GM18499 (cell line): ENCODE data around the gene PTAFR.

Source experiments
- ATAC-seq: cut with Tn5 transposase; IDR thresholded peaks from one replicate; pipeline ENCODE4 v1.9.1; 2021; ENCODE audit warnings: moderate number of reproducible peaks; ENCODE audit not compliant: insufficient read depth, unreplicated experiment

PTAFR gene

DNA sequence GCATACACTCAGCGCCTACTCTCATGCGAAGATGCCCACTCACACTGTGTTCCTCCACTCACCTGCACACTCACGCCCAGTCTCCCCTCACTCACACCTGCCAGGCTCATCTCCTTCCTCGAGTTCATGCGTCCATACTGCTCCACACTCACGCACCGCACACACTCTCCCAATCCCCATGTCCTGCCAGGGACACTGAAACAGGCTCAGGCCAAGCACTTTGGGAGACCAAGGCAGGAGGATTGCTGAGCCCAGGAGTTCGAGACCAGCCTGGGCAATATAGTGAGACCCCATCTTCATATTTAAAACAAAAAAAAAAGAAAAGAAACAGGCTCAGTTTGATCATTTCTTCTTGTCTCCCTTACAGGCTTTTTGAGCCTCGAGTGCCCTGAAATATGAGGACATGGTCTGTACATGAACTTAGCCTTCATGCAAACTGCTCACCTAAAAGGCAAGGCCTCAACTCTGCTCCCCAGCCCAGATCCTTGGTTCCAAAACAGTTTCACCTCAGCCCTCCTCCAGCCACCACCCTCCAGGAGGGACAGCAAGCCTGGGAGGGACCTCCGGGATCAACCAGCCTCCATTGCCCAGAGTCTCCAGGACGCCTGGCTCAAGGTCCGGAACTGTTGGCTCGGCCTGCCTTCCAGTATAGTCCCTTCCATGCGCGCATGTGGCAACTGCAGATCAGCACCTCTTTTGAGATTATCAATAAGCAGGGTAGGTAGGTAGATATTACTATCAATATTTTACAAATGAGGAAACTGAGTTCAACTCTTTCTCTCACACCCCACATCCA lies 2.4 kb upstream of the PTAFR start:
- ATAC-seq, result no peak

DNA sequence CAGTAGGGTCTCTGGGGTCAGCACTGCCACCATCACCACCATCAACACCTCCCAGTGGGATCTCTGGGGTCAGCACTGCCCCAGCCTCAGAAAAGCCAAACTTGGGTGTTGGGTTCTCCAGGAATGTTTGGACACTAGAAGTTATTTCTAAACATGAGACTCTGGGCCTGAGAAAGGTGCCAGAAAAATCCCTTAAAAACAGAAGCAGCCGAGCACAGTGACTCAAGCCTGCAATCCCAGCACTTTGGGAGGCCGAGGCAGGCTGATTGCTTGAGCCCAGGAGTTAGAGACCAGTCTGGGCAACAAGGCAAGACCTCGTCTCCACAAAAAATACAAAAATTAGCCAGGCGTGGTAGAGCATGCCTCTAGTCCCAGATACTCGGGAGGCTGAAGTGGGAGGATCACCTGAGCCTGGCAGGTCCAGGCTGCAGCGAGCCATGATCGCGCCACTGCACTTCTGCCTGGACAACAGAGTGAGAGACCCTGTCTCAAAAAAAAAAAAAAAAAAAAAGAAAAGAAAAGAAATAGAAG lies 470 bp downstream of the PTAFR start:
- ATAC-seq, result no peak

DNA sequence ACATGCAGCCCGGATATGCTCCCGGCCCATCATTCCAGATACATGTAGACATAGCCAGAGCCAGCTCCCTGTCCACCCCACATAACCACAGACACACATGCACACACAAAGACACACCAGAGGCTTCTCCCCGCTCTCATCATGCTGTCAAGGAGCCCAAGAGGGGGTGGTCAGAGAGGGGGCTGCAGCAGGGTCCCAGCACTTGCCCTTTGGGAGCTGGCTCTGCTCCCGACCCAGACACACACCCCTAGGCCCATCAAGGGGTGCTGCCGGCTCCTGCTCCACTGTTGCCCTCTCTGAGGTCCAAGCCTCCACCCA lies 2.6 kb downstream of the PTAFR start:
- ATAC-seq, result no peak

DNA sequence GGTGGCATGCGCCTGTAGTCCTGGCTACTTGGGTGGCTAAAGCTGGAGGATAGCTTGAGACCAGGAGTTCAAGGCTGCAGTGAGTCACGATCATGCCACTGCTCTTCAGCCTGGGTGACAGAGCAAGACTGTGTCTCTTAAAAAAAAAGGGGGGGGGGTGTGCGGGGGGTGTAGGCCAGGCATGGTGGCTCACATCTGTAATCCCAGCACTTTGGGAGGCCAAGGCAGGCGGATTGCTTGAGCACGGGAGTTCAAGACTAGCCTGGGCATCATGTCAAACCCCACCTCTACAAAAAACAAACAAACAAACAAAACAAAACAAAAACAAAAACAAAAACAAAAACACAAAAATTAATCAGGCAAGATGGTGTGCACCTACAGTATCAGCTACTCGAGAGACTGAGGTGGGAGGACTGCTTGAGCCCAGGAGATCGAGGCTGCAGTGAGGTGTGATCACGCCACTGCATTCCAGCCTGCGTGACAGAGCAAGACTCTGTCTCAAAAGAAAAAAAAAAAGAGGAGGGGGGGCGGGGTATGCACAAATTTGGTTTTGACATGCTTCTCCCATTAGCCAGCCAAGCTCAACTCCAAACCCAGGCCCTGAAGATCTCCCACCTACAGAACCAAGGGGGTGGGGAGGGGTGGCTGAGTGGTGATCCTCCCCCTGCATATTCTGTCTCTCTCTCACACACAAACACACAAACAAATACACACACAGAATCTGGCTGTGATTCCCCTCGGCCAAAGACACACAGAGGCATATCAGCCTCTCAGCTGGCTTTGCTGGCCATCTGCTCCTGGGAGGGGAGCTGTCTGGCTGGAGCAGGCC lies 3.1 kb downstream of the PTAFR start:
- ATAC-seq, result no peak

DNA sequence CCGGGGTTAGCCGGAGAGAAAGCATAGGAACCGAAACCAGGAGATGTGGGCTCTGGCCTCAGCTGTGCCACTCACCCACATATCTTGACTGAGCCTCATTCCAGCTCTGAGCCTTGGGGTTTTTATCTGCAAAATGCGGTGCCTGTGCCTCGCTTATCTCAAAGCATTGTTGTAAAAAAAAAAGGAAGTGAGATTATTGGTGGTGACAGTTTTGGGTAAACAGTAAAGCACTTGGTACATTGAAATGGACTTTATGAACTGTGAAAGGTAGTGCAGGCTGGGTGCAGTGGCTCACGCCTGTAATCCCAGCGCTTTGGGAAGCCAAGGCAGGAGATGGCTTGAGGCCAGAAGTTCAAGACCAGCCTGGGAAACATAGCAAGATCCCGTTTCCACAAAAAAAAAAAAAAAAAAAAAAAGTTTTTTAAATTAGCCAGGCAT lies 3.8 kb downstream of the PTAFR start:
- ATAC-seq, result peak; percentile 46

DNA sequence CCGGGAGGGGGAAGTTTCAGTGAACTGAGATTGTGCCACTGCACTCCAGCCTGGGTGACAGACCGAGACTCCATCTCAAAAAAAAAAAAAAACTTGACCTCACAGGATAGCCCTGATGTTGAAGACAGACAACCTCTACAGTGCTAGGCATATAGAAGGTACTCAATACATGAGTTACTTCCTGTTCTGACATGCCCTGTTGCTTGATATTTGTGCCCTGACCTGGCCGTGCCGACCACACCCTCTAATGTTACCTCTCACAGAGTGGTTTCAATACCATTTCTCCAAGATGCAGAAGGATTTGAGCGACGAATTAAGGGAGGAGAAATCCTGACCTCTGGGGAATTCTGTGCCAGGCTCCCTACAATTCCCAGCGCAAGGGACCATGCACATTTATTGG lies 5.2 kb downstream of the PTAFR start:
- ATAC-seq, result no peak

DNA sequence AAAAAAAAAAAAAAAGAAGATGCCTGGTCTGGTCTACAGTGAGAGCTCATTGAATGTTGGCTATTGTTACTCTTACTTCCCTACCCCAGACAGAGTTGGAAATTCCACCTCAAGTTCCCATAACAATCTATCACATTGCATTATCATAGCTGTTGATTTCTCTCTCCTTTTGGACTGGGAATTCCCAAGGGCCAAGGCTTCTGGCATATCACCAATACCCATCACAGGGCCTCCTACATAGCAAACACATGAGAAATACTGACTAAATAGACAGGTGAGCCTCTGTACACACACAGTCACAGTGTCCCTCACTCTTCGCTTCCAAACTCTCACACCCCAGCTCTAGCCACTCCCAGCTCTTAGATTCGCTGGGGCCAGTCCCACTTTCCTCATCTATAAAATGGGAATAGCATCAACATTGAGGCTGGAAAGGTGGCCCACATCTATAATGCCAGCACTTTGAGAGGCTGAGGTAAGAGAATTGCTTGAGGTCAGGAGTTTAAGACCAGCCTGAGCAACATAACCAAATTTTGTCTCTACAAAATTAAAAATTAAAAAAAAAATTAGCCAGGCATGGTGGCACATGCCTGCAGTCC lies 6.4 kb downstream of the PTAFR start:
- no peak for ATAC-seq

DNA sequence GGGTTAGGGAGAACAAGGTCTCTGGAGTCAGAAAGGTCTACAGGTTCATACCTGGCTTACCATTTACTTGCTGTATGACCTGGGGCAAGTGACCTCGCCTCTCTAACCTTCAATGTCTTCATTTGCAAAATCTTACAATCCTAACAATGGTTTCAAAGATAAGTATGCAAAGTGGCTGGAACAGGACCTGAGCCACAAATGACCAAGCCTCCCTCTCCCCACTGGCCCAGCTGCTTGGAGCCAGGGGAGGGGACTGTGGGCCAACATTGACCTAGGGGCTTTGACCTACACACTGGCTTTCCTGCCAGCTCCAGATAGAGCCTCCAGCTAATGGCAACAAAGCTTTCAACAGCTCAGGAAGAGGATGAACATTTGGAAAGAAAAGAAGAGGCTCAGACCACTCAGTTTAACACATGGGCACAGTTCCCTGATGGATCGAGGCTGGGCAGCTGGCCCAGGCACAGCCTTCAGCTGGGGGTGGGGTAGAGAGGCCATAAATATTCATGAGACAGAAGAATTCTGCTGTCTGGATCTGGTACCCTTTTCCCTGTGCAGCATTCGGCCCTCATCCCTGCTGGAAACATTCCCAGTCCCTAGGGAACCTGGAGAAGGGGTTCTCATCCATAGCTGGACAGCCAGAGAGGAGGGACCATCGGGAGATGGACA lies 12.9 kb downstream of the PTAFR start:
- no peak for ATAC-seq

DNA sequence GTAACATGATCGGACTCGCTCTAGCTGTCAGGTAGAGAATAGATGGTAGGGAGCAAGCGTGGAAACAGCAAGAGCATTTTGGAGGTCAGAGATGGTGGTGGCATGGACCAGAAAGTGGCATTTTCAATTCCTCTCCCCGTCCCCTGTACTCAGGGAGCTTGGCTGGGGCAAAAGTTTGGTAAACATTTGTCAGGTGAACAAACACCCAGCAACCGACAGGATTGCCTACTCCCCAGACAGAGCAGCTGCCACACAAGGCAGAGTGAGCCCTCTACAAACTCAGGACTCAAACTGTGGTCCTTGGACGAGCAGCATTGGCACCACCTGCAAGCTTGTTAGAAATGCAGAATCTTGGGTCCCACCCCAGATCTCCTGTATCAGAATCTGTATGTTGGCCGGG lies 14.3 kb downstream of the PTAFR start:
- ATAC-seq, result no peak

DNA sequence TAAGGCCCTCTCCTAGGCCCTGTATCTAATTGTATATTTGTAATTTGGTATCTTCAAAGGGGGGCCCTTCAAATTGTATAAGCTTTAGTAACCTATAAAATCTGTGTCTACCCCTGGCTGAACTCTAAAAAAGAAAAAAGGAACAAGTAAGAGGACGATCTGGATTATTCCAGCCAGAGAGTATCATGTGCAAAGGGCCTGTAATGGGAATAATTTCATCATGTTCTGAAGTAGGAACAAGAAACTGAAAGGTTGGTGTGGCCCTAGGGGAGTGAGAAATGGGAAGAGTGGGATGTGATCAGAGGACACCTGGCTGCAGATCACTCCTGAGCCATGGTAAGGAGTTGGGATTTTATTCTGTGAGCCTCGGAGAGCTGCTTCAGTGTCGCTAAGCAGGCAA lies 14.7 kb downstream of the PTAFR start:
- no peak for ATAC-seq

DNA sequence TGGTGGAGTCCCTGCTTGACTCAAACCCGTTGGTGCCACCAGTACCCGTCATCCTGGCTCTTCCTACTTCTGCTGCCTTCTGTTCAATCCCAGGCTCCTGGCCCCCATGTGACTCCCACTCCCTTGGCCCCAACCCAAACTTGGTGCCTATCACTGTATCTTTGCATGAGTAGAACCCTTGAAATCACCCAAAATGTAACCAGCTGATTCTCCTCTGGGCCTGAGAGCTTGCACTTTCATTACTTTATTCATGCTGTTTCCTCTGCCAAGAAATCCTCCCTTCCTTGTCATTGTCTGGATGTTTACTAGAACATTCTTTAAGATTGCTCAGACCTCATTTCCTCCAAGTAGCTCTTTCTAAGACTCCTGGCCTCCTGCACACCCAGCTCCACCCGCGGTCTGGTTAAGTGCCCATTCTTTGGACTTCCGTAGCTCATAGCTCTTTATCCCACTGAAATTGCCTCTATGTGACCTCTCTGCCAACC lies 15.7 kb downstream of the PTAFR start:
- ATAC-seq, result no peak

DNA sequence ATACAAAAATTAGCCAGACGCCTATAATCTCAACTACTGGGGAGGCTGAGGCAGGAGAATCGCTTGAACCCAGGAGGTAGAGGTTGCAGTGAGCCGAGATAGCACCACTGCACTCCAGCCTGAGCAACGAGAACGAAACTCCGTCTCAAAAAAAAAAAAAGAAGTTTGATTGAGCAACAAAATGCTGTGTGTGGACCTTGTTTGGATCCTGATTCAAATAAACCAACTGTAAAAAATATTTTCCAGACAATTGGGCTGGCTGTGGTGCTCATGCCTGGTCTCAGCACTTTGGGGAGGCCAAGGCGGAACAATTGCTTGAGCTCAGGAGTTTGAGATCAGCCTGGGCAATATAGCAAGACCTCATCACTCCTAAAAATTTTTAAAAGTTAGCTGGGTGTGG lies 16.8 kb downstream of the PTAFR start:
- no peak for ATAC-seq

DNA sequence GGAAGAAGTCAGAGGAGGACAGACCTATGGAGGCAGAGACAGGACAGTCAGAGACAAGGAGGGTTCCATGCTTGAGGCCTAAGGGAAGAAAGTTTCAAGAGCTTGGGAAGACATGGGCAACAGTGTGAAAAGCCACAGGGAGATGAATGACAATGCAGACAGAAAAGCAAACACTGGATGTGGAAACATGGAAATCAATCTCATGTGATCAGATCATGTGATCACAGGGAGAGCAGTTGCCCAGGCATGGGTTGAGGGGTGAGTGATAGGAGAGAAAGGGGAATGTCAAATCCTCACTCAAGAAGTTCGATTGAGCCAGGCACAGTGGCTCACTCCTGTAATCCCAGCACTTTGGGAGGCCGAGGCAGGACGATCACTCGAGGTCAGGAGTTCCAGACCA lies 17.2 kb downstream of the PTAFR start:
- no peak for ATAC-seq

DNA sequence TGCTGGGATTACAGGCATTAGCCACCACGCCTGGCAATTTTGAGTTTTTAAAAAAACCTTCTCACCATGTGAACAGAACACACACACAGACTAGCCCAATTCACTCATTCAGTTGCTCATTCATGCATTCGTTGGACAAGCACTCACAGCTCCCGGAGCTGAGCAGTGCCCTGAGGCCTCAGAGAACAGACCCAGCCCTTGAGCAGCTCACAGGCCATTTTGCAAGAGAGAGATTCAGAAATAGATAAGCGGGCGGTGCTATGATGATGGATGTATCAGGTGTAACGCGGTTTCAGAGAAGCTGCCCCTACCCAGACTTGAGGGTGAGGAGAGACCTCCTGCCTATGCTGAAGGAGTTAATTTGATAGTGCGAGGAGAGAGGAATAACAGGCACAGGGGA lies 18.6 kb downstream of the PTAFR start:
- ATAC-seq, result no peak

DNA sequence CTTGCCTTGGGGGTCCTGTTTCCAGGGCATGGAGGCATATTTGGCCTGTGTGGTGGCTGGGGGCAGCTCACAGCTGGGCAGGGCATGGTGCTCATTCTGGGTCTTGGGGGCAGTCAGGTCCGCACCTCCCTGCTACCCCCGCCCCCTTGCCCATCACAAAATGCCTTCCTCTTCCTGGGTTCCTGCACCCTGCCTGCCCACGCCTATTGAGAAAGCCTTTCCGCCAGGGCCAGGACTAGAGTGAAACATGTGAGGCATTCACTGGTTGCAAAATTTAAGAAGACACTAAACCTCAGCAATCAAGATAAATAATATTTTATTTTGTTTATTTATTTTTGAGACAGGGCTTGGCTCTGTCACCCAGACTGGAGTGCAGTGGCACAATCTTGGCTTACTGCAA lies 19.7 kb downstream of the PTAFR start:
- no peak for ATAC-seq

DNA sequence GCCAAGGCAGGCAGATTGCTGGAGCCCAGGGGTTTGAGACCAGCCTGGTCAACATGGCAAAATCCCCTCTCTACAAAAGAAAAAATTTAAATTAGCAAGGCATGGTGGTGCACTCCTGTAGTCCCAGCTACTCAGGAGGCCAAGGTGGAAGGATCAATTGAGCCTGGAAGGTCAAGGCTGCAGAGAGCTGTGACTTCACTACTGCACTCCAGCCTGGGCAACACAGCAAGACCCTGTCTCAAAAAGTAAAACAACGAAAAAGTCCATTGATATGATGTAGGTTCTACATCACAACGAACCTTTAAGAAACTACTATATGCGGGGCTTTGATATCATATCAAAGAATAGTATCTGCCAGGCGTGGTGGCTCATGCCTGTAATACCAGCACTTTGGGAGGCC lies 20.9 kb downstream of the PTAFR start:
- no peak for ATAC-seq

DNA sequence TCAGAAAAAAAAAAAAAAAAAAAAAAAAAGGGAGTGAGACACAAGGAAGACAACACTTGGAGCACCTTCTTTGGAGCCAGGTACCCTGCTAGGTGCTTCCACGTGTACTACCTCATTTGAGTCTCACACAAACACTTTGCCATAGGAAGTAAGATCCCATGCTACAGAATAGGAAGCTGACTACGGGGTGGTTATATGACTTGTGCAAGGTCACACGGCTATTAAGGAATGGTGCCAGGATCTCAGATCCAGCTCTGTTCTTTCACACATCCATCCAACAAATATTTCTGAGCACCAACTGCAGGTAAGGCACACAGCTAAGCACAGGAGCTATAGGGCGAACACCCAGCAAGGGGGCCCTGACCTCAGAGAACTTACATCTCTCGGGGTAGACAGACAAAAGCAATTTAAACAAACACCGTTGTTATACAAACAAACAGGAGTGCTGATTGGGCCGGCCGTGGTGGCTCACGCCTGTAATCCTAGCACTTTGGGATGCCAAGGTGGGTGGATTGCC lies 22.4 kb downstream of the PTAFR start:
- ATAC-seq, result no peak

DNA sequence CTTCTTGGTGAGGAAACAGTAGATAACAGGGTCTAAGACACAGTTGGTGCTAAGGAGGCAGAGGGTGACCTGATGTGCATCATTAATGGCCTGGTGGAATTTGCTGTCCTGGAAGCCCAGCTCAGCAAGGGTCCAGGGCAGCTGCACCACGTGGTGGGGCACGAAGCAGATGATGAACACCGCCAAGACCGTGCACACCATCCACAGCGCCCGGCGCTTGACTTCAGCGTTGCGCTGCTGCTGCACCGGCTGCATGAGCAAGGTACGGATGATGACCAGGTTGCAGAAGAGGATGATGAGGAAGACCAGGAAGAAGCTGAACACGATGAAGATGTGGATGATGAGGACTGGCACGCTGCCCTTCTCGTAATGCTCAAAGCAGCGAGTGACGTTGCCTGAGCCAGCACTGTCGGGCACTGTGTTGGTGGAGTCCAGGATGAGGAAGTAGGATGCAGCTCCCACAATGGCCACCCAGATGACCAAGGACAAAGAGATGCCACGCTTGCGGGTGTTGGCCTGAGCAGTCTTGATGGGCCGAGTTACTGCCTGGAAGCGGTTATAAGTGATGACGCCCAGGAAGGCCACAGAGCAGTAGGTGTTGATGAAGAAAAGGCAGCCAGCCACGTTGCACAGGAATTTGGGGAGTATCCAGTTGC lies 26.2 kb downstream of the PTAFR start:
- no peak for ATAC-seq

DNA sequence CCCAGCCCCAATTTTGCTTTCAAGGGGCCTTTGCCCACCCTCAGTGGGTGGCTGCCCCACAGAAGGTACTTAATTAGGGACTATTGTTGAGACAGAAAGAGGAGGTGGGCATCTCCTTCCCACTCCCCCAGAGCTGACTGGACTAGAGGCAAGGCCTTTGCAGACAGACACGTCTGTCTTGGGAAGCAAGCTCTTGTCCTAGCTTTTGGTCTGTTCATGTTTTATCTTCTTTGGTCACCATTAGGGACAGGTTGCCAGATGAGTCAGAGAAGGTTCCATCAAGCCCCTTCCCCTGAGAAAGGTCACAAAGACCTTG lies 27.7 kb downstream of the PTAFR start:
- no peak for ATAC-seq
